Measurements from ENCODE around the gene DNMT3B. TPM values are rescaled to one million over a fixed set of nuclear protein-coding genes. Genes with fewer than 3 reads are reported as not detected.
A peak's percentile ranks its signal among the peaks of the same experiment; 100 is the strongest.

The DNMT3B gene
- total RNA-seq, 1 experiment from 2014 or later = 682 TPM

GRCh38 chr20:32743237-32744112 is 18.7 kb upstream of the DNMT3B start, which contains the start of gene COMMD7 (continued):
- no peak for TF ChIP-seq ARID4B (CRISPR knock-in tag; IDR thresholded peaks at IDR 0.05; ENCODE audit: borderline replicate concordance)
- TF ChIP-seq NFYB (CRISPR knock-in tag; conservative IDR thresholded peaks at IDR 0.05; ENCODE audit: low read depth) = no peak
- no peak for TF ChIP-seq STAT6 (CRISPR knock-in tag; conservative IDR thresholded peaks at IDR 0.05; ENCODE audit: low read depth)
- no peak for TF ChIP-seq MAX (CRISPR knock-in tag; IDR thresholded peaks at IDR 0.05)
- no peak for TF ChIP-seq ZBTB21 (CRISPR knock-in tag; IDR thresholded peaks at IDR 0.05; ENCODE audit: borderline replicate concordance)
- TF ChIP-seq ETV6 (CRISPR knock-in tag; IDR thresholded peaks at IDR 0.05) = peak; percentile 64; the same call in 1 of the 2 replicates
- no peak for TF ChIP-seq HMGXB4 (CRISPR knock-in tag; IDR thresholded peaks at IDR 0.05)
- no peak for TF ChIP-seq SMAD4 (CRISPR knock-in tag; IDR thresholded peaks at IDR 0.05)
- no peak for TF ChIP-seq ZNF138 (CRISPR knock-in tag; conservative IDR thresholded peaks at IDR 0.05)
- TF ChIP-seq CTCF (IDR thresholded peaks at IDR 0.05) = no peak

- Mint-ChIP-seq H3K9me3 (no peaks in the 10 kb centered on the region), H3K36me3 (no peaks in the 10 kb centered on the region), H3K27ac (peak overlapping the region; percentile 97), H3K4me3 (peak overlapping the region; percentile 48), H3K4me1 (peaks cover 71% of the 10 kb centered on the region), H3K27me3 (ENCODE audit: low read depth) (no peaks in the 10 kb centered on the region)
- DNase-seq (ENCODE audit: low spot score) = peak; percentile 84
- ATAC-seq = peak; percentile 83
- ChIA-PET CTCF (no interaction called here), POLR2A (no interaction called here)
- TF ChIP-seq ATF6 (CRISPR knock-in tag; IDR thresholded peaks at IDR 0.05) (no peak), USF1 (CRISPR knock-in tag; IDR thresholded peaks at IDR 0.05) (0 out of 2 replicates have a peak, but pooled peaks have one; percentile 38), SOX15 (CRISPR knock-in tag; IDR thresholded peaks at IDR 0.05) (no peak), ATF3 (CRISPR knock-in tag; conservative IDR thresholded peaks at IDR 0.05) (no peak), ETV6 (CRISPR knock-in tag; IDR thresholded peaks at IDR 0.05) (peak; percentile 51; the same call in 1 of the 2 replicates), ATF2 (CRISPR knock-in tag; IDR thresholded peaks at IDR 0.05; ENCODE audit: borderline replicate concordance, low read depth) (no peak)
These were observed 12.1 kb upstream of the DNMT3B start for GRCh38 chr20:32749914-32750637.

Data from WTC11 (cell line).